PC-3 (cell line): ENCODE data around the gene SV2C. TPM values are rescaled to one million over a fixed set of nuclear protein-coding genes. Genes with fewer than 3 reads are reported as not detected.

Source experiments
- ATAC-seq: fragments of 200-7000 bp; cut with Tn5 transposase; 2 replicates; pipeline ENCODE4 v1.9.1; 2020; ENCODE audit warnings: mild to moderate bottlenecking, moderate library complexity
- BruUV-seq: library from RNA; stranded (reverse); fragments of 400-500 nt; replicated peaks from 2 replicates; lab custom pipeline; 2021; lab: Mats Ljungman, UMichigan
- CTCF ChIA-PET: fragments of 300-600 bp; sonication (Branson Sonifier 250); formaldehyde crosslinking; loops from one replicate; lab custom pipeline; 2022; ENCODE audit warnings: antibody characterized with exemption; lab: Charles Lee
- POLR2A ChIA-PET: fragments of 300-600 bp; sonication (Branson Sonifier 250); formaldehyde crosslinking; loops from one replicate; lab custom pipeline; 2022; ENCODE audit warnings: antibody characterized with exemption; ENCODE audit not compliant: unreplicated experiment; lab: Charles Lee
- DNase-seq: peaks from one replicate; pipeline ENCODE4 v3.0.0-alpha.2; 2015
- H2AFZ ChIP-seq: fragments of 300-600 bp; sonication (generic); 2 replicates; pipeline ENCODE4 v1.6.0; 2016; ENCODE audit warnings: antibody characterized with exemption, low read length
- H3F3A ChIP-seq: fragments of 300-600 bp; sonication (generic); one replicate; pipeline ENCODE4 v1.6.0; 2017; ENCODE audit warnings: antibody characterized with exemption, low read length, control low read depth, mild to moderate bottlenecking; ENCODE audit not compliant: unreplicated experiment
- H3K27ac ChIP-seq: fragments of 300-600 bp; sonication (generic); 2 replicates; pipeline ENCODE4 v1.5.1; 2016; ENCODE audit warnings: mild to moderate bottlenecking, low read length
- H3K27me3 ChIP-seq: fragments of 300-600 bp; sonication (generic); 2 replicates; pipeline ENCODE4 v1.6.1; 2016; ENCODE audit warnings: low read length, mixed read lengths
- H3K36me3 ChIP-seq: fragments of 300-600 bp; sonication (generic); 2 replicates; pipeline ENCODE4 v1.6.1; 2016; ENCODE audit warnings: low read depth, mixed run types, low read length, mixed read lengths
- H3K4me1 ChIP-seq: fragments of 300-600 bp; sonication (generic); 2 replicates; pipeline ENCODE4 v1.5.1; 2016; ENCODE audit warnings: low read length; ENCODE audit not compliant: insufficient read depth
- H3K4me2 ChIP-seq: fragments of 300-600 bp; sonication (generic); 2 replicates; pipeline ENCODE4 v1.6.0; 2016; ENCODE audit warnings: low read length
- H3K4me3 ChIP-seq: fragments of 300-600 bp; sonication (generic); 2 replicates; pipeline ENCODE4 v1.5.1; 2016; ENCODE audit warnings: mild to moderate bottlenecking, low read length, mixed read lengths
- H3K79me2 ChIP-seq: fragments of 300-600 bp; sonication (generic); 2 replicates; pipeline ENCODE4 v1.6.1; 2017; ENCODE audit warnings: low read length, mixed read lengths
- H3K9ac ChIP-seq: fragments of 300-600 bp; sonication (generic); 2 replicates; pipeline ENCODE4 v1.6.0; 2016; ENCODE audit warnings: mild to moderate bottlenecking, low read length
- H3K9me2 ChIP-seq: fragments of 300-600 bp; sonication (generic); replicated peaks from 2 replicates; pipeline ENCODE4 v1.6.1; 2016; ENCODE audit warnings: mixed run types, low read length, mixed read lengths
- H3K9me3 ChIP-seq: fragments of 300-600 bp; sonication (generic); 2 replicates; pipeline ENCODE4 v1.6.1; 2016; ENCODE audit warnings: low read length, mixed read lengths
- H4K20me1 ChIP-seq: fragments of 300-600 bp; sonication (generic); 2 replicates; pipeline ENCODE4 v1.6.1; 2016; ENCODE audit warnings: low read length, mixed read lengths
- CTCF ChIP-seq: fragments of 300-600 bp; sonication (generic); conservative IDR thresholded peaks from 2 replicates; pipeline ENCODE4 v1.5.1; 2017; ENCODE audit warnings: antibody characterized with exemption, low read depth, mild to moderate bottlenecking, low read length
- EZH2 ChIP-seq: fragments of 300-600 bp; sonication (generic); IDR thresholded peaks from one replicate; pipeline ENCODE4 v1.6.1; 2017; ENCODE audit warnings: antibody characterized with exemption, mild to moderate bottlenecking, low read length; ENCODE audit not compliant: unreplicated experiment
- EZH2phosphoT487 ChIP-seq: fragments of 300-600 bp; sonication (generic); IDR thresholded peaks from 2 replicates; pipeline ENCODE4 v1.6.1; 2018; ENCODE audit warnings: mild to moderate bottlenecking, antibody characterized with exemption, low read length, borderline replicate concordance
- intact Hi-C: fragments of 100-400 bp; cut with micrococcal nuclease; formaldehyde crosslinking; loops from 2 replicates; pipeline ENCODE4 v1.9.0; 2023
- total RNA-seq: library from RNA; depleted of rRNA; stranded (reverse); fragments of >200 nt; gene quantifications from 2 replicates; pipeline ENCODE4 v1.2.3, GENCODE V29; 2014

Gene SV2C
- total RNA-seq, 1 experiment from 2014 or later = not detected

GRCh38 chr5:76363352-76364225, 280.4 kb downstream of the SV2C start:
- POLR2A ChIA-PET = no interaction called here
- H3K4me1 ChIP-seq = no peaks in the 10 kb centered on the region
- H3K9me2 ChIP-seq = no peaks in the 10 kb centered on the region
- H3K9ac ChIP-seq = no peak overlapping the region
- CTCF ChIA-PET = no interaction called here
- H3K4me2 ChIP-seq = no peak overlapping the region
- H3K79me2 ChIP-seq = no peaks in the 10 kb centered on the region
- no peaks in the 10 kb centered on the region for H3K27me3 ChIP-seq
- H3K27ac ChIP-seq = no peak overlapping the region
- no peak overlapping the region for H3K4me3 ChIP-seq
- H4K20me1 ChIP-seq = no peaks in the 10 kb centered on the region
- H3K36me3 ChIP-seq = no peaks in the 10 kb centered on the region
- ATAC-seq = no peak
- intact Hi-C loops = no loop called here
- H3F3A ChIP-seq = no peaks in the 10 kb centered on the region
- no peak overlapping the region for H2AFZ ChIP-seq
- no TSS peak for BruUV-seq
- TF ChIP-seq EZH2phosphoT487 (no peak), EZH2 (no peak), CTCF (no peak)
- no peaks in the 10 kb centered on the region for H3K9me3 ChIP-seq
- DNase-seq = no peak

GRCh38 chr5:76364226-76364589, 281.0 kb downstream of the SV2C start:
- BruUV-seq = no TSS peak
- Histone ChIP-seq H4K20me1 (no peaks in the 10 kb centered on the region), H3K27ac (no peak overlapping the region), H3K9me3 (no peaks in the 10 kb centered on the region), H2AFZ (no peak overlapping the region), H3K4me1 (peaks cover 5% of the 10 kb centered on the region; the same call in 1 of the 2 replicates), H3K79me2 (no peaks in the 10 kb centered on the region), H3K27me3 (no peaks in the 10 kb centered on the region), H3K9me2 (no peaks in the 10 kb centered on the region), H3K9ac (no peak overlapping the region), H3K4me3 (no peak overlapping the region), H3F3A (no peaks in the 10 kb centered on the region), H3K36me3 (no peaks in the 10 kb centered on the region), H3K4me2 (no peak overlapping the region)
- no peak for TF ChIP-seq CTCF
- no peak for TF ChIP-seq EZH2phosphoT487
- TF ChIP-seq EZH2 = no peak
- no peak for DNase-seq
- POLR2A ChIA-PET = no interaction called here
- intact Hi-C loops = no loop called here
- CTCF ChIA-PET = no interaction called here
- no peak for ATAC-seq

GRCh38 chr5:76365561-76365960, 282.4 kb downstream of the SV2C start:
- no peaks in the 10 kb centered on the region for H3F3A ChIP-seq
- CTCF ChIA-PET = no interaction called here
- no peak overlapping the region for H3K27ac ChIP-seq
- H3K36me3 ChIP-seq = no peaks in the 10 kb centered on the region
- intact Hi-C loops = no loop called here
- no peaks in the 10 kb centered on the region for H3K27me3 ChIP-seq
- H3K9ac ChIP-seq = no peak overlapping the region
- no peak overlapping the region for H3K4me2 ChIP-seq
- no peak overlapping the region for H2AFZ ChIP-seq
- no peaks in the 10 kb centered on the region for H4K20me1 ChIP-seq
- peaks cover 6% of the 10 kb centered on the region; the same call in 1 of the 2 replicates for H3K4me1 ChIP-seq
- TF ChIP-seq EZH2phosphoT487 (no peak), CTCF (no peak), EZH2 (no peak)
- no TSS peak for BruUV-seq
- H3K79me2 ChIP-seq = no peaks in the 10 kb centered on the region
- no peak overlapping the region for H3K4me3 ChIP-seq
- no peaks in the 10 kb centered on the region for H3K9me3 ChIP-seq
- DNase-seq (no peak), ATAC-seq (no peak)
- POLR2A ChIA-PET = no interaction called here
- H3K9me2 ChIP-seq = no peaks in the 10 kb centered on the region
